Thyroid gland (tissue), 4 donors: ENCODE results near the gene NNAT. TPM values are rescaled to one million over a fixed set of nuclear protein-coding genes. Genes with fewer than 3 reads are reported as not detected.

Source experiments
- DNase-seq, 2 donors: peaks; one replicate each; pipeline ENCODE4 v3.0.0-alpha.2; 2019
- H3K27ac ChIP-seq, 3 donors: fragments of 200-600 bp; sonication (generic); 1 replicate in 2 of 3; 2 replicates in 1 of 3; pipeline ENCODE4 v1.5.1; 2016 to 2019; ENCODE audit warnings: mild to moderate bottlenecking in 1 of 3, moderate library complexity in 1 of 3
- H3K27me3 ChIP-seq: fragments of 200-600 bp; sonication (generic); one replicate; pipeline ENCODE4 v1.5.1; 2019
- H3K36me3 ChIP-seq, 2 donors: fragments of 200-600 bp; sonication (generic); one replicate each; pipeline ENCODE4 v1.5.1; 2016 to 2019
- H3K4me1 ChIP-seq, 2 donors: fragments of 200-600 bp; sonication (generic); one replicate each; pipeline ENCODE4 v1.5.1; 2017 to 2019
- H3K4me3 ChIP-seq, 3 donors: fragments of 200-600 bp; sonication (generic); replicated peaks in 1 of 3; 1 replicate in 2 of 3; 2 replicates in 1 of 3; pipeline ENCODE4 v1.5.1; 2016; ENCODE audit warnings: mild to moderate bottlenecking in 1 of 3
- H3K9me3 ChIP-seq: fragments of 200-600 bp; sonication (generic); one replicate; pipeline ENCODE4 v1.5.1; 2017
- CTCF ChIP-seq, 6 experiments: fragments of 200-600 bp in 3 of 6; fragments of 450-650 bp in 3 of 6; sonication (generic) in 3 of 6; IDR thresholded peaks; one replicate each; pipeline ENCODE4 v1.5.1; 2016 to 2019; ENCODE audit warnings: antibody characterized with exemption in 6 of 6, mild to moderate bottlenecking in 2 of 6, inconsistent platforms in 1 of 6, moderate library complexity in 1 of 6
- POLR2A ChIP-seq, 2 donors: fragments of 450-650 bp; IDR thresholded peaks; one replicate each; pipeline ENCODE4 v1.6.1; 2017; ENCODE audit warnings: antibody characterized with exemption in 2 of 2, mild to moderate bottlenecking in 2 of 2, moderate library complexity in 1 of 2
- whole genome bisulfite sequencing, 2 donors: methylation state at CpG; one replicate each; pipeline ENCODE4 v1.1.5; 2017; 5-methylcytosine and 5-hydroxymethylcytosine counted together
- intact Hi-C: fragments of 100-400 bp; cut with DNase I; formaldehyde crosslinking; loops from one replicate; pipeline ENCODE4 v1.15.1; 2023
- total RNA-seq, 4 donors: library from RNA; depleted of rRNA; stranded (reverse); fragments of >200 nt; gene quantifications; one replicate each; pipeline ENCODE4 v1.2.3, GENCODE V29; 2016

NNAT gene
- total RNA-seq, 4 donors from 2014 or later, result 0.45 to 4.9 (median 1.6) TPM

GRCh38 chr20:37526238-37526838, 5.3 kb downstream of the NNAT start:
- peaks cover 22 to 33% of the 10 kb centered on the region in 2 donors for H3K4me1 ChIP-seq
- no peaks in the 10 kb centered on the region for H3K36me3 ChIP-seq
- 11% methylated on average over 10 of the region's 10 CpGs for WGBS, 2 donors
- intact Hi-C loops, result no loop called here
- H3K4me3 ChIP-seq, result peak overlapping the region; percentile 86 to 91 (median 90)
- no peaks in the 10 kb centered on the region for H3K9me3 ChIP-seq
- peak; percentile 37 to 43 for DNase-seq
- no peaks in the 10 kb centered on the region for H3K27me3 ChIP-seq
- TF ChIP-seq CTCF (IDR thresholded peaks at IDR 0.05) (no peak), POLR2A (IDR thresholded peaks at IDR 0.05) (no peak)
- H3K27ac ChIP-seq, result peak overlapping the region; percentile 91 to 96 (median 96)

GRCh38 chr20:37526839-37527637, 6.0 kb downstream of the NNAT start:
- Histone ChIP-seq H3K36me3 (no peaks in the 10 kb centered on the region), H3K27ac (peak overlapping the region; percentile 91 to 96 (median 96)), H3K9me3 (no peaks in the 10 kb centered on the region), H3K27me3 (no peaks in the 10 kb centered on the region), H3K4me1 (peaks cover 22 to 33% of the 10 kb centered on the region in 2 donors), H3K4me3 (peak overlapping the region; percentile 86 to 91 (median 90))
- peak; percentile 32 to 45 for DNase-seq
- intact Hi-C loops, result no loop called here
- TF ChIP-seq CTCF (IDR thresholded peaks at IDR 0.05) (no peak), POLR2A (IDR thresholded peaks at IDR 0.05) (no peak)
- WGBS, 2 donors, result 1 to 2% methylated on average over 19 to 28 of the region's 28 CpGs

- intact Hi-C loops, result no loop called here
- peaks cover 22 to 33% of the 10 kb centered on the region in 2 donors for H3K4me1 ChIP-seq
- no peaks in the 10 kb centered on the region for H3K9me3 ChIP-seq
- TF ChIP-seq CTCF (IDR thresholded peaks at IDR 0.05) (no peak), POLR2A (IDR thresholded peaks at IDR 0.05) (peak in 1 of 2 donors; percentile 81)
- no peaks in the 10 kb centered on the region for H3K27me3 ChIP-seq
- H3K36me3 ChIP-seq, result no peaks in the 10 kb centered on the region
- peak within 1 kb of the TSS; percentile 86 to 91 (median 90) for H3K4me3 ChIP-seq
- peak within 1 kb of the TSS; percentile 91 to 96 (median 96) for H3K27ac ChIP-seq
- WGBS, 2 donors, result 1% methylated on average over 28 to 46 of the region's 62 CpGs
- DNase-seq, result peak; percentile 87 to 93
Measured at GRCh38 chr20:37527638-37528445, 6.8 kb downstream of the NNAT start, which contains the start of gene BLCAP. Gene BLCAP (minus strand): TSS chr20:37527876. CDS start chr20:37519174, 8,702 bp downstream.

- TF ChIP-seq CTCF (IDR thresholded peaks at IDR 0.05), result no peak
- no peak for TF ChIP-seq POLR2A (IDR thresholded peaks at IDR 0.05)
- no peak for DNase-seq
- Histone ChIP-seq H3K9me3 (no peaks in the 10 kb centered on the region), H3K27me3 (no peaks in the 10 kb centered on the region), H3K27ac (peak overlapping the region in 2 of 3 donors; percentile 96), H3K4me1 (peaks cover 22 to 33% of the 10 kb centered on the region in 2 donors), H3K36me3 (no peaks in the 10 kb centered on the region), H3K4me3 (peak overlapping the region; percentile 86 to 91 (median 90))
- intact Hi-C loops, result no loop called here
- 47 to 50% methylated on average over 10 of the region's 10 CpGs for WGBS, 2 donors
Measured at GRCh38 chr20:37528446-37529213, 7.6 kb downstream of the NNAT start.
